ENCODE measurements around the gene OR8D1.
A peak's percentile ranks its signal among the peaks of the same experiment; 100 is the strongest.
"Not testable (repeated sequence)": the region's sequence is repeated elsewhere in the genome, so short reads cannot be mapped to it uniquely, and the experiment has no call there.

The OR8D1 gene

DNA sequence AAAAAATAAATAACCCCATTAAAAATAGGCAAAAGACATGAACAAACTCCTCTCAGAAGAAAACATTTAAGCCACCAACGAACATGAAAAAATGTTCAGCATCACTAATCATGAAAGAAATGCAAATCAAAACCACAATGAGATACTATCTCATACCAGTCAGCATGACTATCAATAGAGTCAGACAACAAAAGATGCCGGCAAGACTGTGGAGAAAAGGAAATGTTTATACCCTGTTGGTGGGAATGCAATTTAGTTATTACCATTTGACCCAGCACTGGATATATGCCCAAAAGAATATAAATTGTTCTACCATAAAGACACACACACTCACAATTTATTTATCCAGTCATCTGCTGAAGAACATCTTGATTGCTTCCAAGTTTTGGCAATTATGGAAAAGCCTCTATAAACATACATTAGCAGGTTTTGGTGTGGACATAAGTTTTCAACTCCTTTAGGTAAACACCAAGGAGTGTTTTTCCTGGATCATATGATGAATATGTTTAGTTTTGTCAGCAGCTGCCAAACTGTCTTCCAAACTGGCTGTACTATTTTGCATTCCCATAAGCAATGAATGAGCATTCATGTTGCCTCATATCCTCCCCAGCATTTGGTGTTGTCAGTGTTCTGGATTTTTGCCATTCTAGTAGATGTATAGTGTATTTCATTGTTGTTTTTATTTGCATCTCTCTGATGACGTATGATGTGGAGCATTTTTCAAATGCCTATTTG lies 28.0 kb downstream of the OR8D1 start:
- peak; percentile 74 for DNase-seq (ENCODE audit: low read depth)

DNA sequence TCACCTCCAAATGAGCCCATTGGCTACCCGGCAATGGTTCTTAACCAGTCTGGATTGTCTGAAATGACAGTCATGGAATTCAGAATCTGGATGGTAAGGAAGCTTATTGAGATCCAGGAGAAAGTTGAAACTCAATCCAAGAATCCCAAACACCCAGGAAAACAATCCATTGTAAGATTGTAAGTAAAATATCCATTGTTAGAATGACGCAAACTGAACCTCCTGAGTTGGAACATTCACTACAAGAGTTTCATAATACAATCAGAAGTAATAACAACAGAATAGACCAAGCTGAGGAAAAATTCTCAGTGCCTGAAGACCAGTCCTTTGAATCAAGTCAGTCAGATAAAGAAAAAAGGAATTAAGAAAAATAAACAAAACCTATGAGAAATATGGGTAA lies 35.5 kb downstream of the OR8D1 start:
- peak; percentile 20 for DNase-seq (ENCODE audit: low read depth)

DNA sequence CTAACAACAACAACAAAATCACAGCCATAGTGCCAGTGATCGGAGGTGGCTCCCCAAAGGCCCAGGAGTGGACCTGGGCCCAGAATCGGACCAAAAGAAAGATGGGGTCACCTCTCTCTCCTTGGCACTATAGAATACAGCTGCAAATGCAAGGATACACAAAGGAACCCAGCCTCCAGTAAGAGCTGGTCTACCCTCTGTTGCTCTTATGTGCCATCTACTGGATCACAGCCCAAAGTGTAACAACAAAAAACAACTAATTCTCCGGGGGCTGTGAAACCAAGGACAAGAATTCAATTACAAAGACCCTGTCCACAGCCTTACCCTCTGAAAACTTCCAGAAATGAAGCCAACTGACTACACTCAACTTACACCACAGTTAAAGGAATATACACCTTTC lies 35.9 kb downstream of the OR8D1 start:
- DNase-seq (ENCODE audit: low read depth), result no peak

DNA sequence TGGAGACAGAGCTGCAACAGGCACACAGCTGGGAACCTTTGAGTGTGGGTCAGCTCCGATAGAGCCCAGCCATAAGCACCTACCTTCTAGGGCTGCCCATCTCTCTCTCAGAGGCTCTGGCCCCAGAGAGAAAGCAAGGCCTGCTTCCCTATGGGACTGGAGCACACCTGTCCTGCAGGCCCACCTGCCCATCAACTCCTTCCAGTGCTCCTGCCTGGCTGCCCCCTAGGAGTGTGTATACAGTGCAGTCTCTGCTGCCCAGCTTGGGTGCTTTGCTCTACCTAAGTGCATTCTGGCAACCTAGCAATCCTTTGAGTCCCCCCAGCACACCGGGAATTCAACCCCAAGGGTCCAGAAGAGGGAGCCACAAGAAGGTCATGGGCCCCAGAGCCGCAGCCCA lies 36.5 kb downstream of the OR8D1 start:
- DNase-seq (ENCODE audit: low read depth), result no peak

DNA sequence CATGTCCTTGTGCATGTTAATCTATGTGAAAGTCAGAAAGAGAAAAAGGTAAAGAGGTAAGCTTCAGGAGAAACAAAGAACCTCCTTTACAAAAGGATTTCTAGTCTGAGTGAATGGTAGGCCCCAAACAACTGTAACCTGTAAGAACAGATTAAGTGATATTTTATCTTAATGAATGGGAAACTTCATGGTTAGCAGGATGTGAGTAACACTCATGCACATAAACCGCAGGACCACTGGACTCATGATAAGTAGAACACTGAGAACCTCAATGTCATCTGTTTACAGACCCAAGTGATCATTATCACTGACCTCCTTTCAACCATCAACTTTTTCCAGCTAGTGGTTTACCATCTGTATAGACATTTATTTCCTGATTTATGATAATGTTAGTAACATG lies 37.7 kb downstream of the OR8D1 start:
- DNase-seq (ENCODE audit: low read depth), result peak; percentile 91

DNA sequence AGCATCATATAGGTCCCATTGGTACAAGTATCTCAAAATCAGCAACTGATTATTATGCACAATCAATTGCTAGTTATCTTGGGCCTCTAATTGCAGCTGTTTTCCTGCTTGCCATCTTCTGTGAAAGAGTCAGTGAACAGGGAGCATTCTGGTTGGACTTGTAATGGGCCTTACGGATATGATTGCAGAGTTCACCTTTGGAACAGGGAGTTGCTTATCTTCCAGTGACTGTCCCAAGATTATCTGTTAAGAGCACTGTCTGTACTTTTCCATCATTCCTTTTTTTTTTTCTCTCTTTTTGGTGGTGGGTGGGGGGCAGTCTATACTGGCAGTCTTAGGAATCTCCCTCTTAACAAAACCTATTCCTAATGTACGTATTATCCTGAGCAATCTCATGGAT lies 39.7 kb downstream of the OR8D1 start:
- DNase-seq (ENCODE audit: low read depth), result no peak

DNA sequence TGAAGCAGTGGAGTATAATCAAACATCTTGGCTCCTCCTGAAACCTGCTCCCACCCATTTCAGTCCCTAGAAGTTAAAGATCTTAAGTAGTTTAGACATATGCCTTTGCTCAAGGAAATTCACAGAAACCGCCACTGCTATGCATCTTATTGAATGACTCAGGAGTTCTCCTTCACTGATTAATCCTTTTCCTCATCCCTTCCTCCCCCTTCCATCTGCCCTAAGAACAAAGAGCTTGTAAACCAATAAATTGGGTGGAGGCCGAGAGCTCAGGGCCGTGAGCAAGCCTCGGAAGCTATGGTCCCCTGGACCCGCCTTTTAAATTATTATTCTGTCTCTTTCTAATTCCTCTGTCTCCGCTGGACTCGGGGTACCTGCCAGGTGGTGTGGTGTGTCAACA lies 42.9 kb downstream of the OR8D1 start:
- DNase-seq (ENCODE audit: low read depth), result not testable (repeated sequence)

DNA sequence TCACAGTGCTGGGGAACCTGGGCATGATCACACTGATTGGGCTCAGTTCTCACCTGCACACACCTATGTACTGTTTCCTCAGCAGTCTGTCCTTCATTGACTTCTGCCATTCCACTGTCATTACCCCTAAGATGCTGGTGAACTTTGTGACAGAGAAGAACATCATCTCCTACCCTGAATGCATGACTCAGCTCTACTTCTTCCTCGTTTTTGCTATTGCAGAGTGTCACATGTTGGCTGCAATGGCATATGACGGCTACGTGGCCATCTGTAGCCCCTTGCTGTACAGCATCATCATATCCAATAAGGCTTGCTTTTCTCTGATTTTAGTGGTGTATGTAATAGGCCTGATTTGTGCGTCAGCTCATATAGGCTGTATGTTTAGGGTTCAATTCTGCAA lies 48.7 kb downstream of the OR8D1 start:
- DNase-seq (ENCODE audit: low read depth), result not testable (repeated sequence)

DNA sequence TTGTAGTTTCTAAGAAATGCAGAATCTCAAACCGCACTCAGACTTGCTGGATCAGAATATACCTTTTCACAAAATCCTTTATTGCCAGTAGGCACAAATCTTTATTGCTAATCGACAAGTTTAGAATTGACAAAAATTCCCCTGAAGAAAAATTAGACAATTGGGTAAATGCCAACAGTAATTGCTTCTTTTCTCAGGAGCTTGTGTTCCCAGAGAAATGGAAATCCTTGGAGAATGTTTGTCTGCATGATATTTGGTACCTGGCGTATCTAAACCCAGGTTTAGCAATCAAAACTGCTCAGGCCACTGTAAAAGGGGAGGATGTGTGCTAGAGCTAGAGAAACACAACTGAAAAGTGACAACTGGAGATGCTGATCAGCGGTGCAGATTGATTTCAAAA lies 57.7 kb downstream of the OR8D1 start, which contains the start of gene OR8G5:
Gene OR8G5, plus strand, starts transcription at position 301 of the 400 bp plus-strand sequence. CDS start 8,556 bp downstream, outside the sequence.
- no peak for DNase-seq (ENCODE audit: low read depth)

All from amniotic epithelial cell (primary cell).